Esophagus squamous epithelium (tissue), 5 donors: ENCODE measurements around the gene DIO3. TPM values are rescaled to one million over a fixed set of nuclear protein-coding genes. Genes with fewer than 3 reads are reported as not detected.

Experiments
- DNase-seq: peaks from one replicate; lab custom pipeline; 2025; lab: John Stamatoyannopoulos, UW
- H3K27ac ChIP-seq, 4 donors: fragments of 200-600 bp; sonication (generic); one replicate each; pipeline ENCODE4 v1.5.1; 2016 to 2019; ENCODE audit warnings: mild to moderate bottlenecking in 1 of 4
- H3K27me3 ChIP-seq, 4 donors: fragments of 200-600 bp; sonication (generic); 1 replicate in 3 of 4; 2 replicates in 1 of 4; pipeline versions ENCODE4 v1.5.1 to v1.6.0; 2017 to 2021; ENCODE audit warnings: antibody characterized with exemption in 1 of 4
- H3K36me3 ChIP-seq, 3 donors: fragments of 200-600 bp; sonication (generic); one replicate each; pipeline ENCODE4 v1.5.1; 2016 to 2019
- H3K4me1 ChIP-seq, 3 donors: fragments of 200-600 bp; sonication (generic); one replicate each; pipeline ENCODE4 v1.5.1; 2017 to 2019
- H3K4me3 ChIP-seq, 4 donors: fragments of 200-600 bp; sonication (generic); 1 replicate in 3 of 4; 2 replicates in 1 of 4; pipeline ENCODE4 v1.5.1; 2016 to 2019; ENCODE audit warnings: mild to moderate bottlenecking in 2 of 4, moderate library complexity in 1 of 4
- H3K9me3 ChIP-seq, 3 donors: fragments of 200-600 bp; sonication (generic); one replicate each; pipeline ENCODE4 v1.5.1; 2016 to 2019
- CTCF ChIP-seq, 6 experiments: fragments of 450-650 bp in 4 of 6; fragments of 200-600 bp in 2 of 6; sonication (generic) in 2 of 6; IDR thresholded peaks; one replicate each; pipeline ENCODE4 v1.5.1; 2016 to 2019; ENCODE audit warnings: antibody characterized with exemption in 6 of 6, mild to moderate bottlenecking in 4 of 6, moderate library complexity in 4 of 6
- POLR2A ChIP-seq, 4 donors: fragments of 450-650 bp; IDR thresholded peaks; one replicate each; pipeline ENCODE4 v1.6.1; 2017; ENCODE audit warnings: antibody characterized with exemption in 4 of 4, mild to moderate bottlenecking in 4 of 4, moderate library complexity in 3 of 4
- WGBS, 2 donors: methylation state at CpG; one replicate each; pipeline ENCODE4 v1.1.5; 2018; 5-methylcytosine and 5-hydroxymethylcytosine counted together
- intact Hi-C: fragments of 100-400 bp; cut with DNase I; formaldehyde crosslinking; loops from one replicate; pipeline ENCODE4 v1.15.0; 2022
- total RNA-seq, 4 donors: library from RNA; depleted of rRNA; stranded (reverse); fragments of >200 nt; gene quantifications; one replicate each; pipeline ENCODE4 v1.1.0, GENCODE V29; 2016
- donor health status: DM: yes; HTN: yes; CAD: no.

DIO3 gene
- total RNA-seq, 4 donors from 2014 or later: 0.18 to 4.0 (median 0.53) TPM

- H3K36me3 ChIP-seq: no peaks in the 10 kb centered on the region
Measured at GRCh38 chr14:101596742-101597141, 35.4 kb downstream of the DIO3 start.

GRCh38 chr14:101598159-101598558 lies 36.9 kb downstream of the DIO3 start:
- WGBS, 2 donors: 74 to 82% methylated on average over 6 of the region's 6 CpGs
- Histone ChIP-seq H3K4me3 (no peak overlapping the region), H3K36me3 (no peaks in the 10 kb centered on the region), H3K27me3 (peaks cover 0 to 12% (median 0%) of the 10 kb centered on the region in 4 donors), H3K4me1 (no peaks in the 10 kb centered on the region), H3K9me3 (no peaks in the 10 kb centered on the region), H3K27ac (no peak overlapping the region)
- no peak for TF ChIP-seq POLR2A (IDR thresholded peaks at IDR 0.05)
- no peak for TF ChIP-seq CTCF (IDR thresholded peaks at IDR 0.05)
- intact Hi-C loops: no loop called here
- no peak for DNase-seq

More at GRCh38 chr14:101596742-101597141, 35.4 kb downstream of the DIO3 start:
- Histone ChIP-seq H3K27ac (no peak overlapping the region), H3K9me3 (no peaks in the 10 kb centered on the region), H3K27me3 (peaks cover 0 to 12% (median 0%) of the 10 kb centered on the region in 4 donors), H3K4me3 (no peak overlapping the region), H3K4me1 (no peaks in the 10 kb centered on the region)
- TF ChIP-seq CTCF (IDR thresholded peaks at IDR 0.05): no peak
- no peak for TF ChIP-seq POLR2A (IDR thresholded peaks at IDR 0.05)
- WGBS, 2 donors: 77% methylated on average over 6 to 7 of the region's 7 CpGs
- intact Hi-C loops: no loop called here
- no peak for DNase-seq

- intact Hi-C loops: no loop called here
- TF ChIP-seq POLR2A (IDR thresholded peaks at IDR 0.05) (no peak), CTCF (IDR thresholded peaks at IDR 0.05) (no peak)
- WGBS, 2 donors: 80 to 86% methylated on average over 5 to 9 of the region's 9 CpGs
- Histone ChIP-seq H3K4me1 (no peaks in the 10 kb centered on the region), H3K27ac (no peak overlapping the region), H3K4me3 (no peak overlapping the region), H3K27me3 (peaks cover 0 to 14% (median 0%) of the 10 kb centered on the region in 4 donors), H3K9me3 (no peaks in the 10 kb centered on the region), H3K36me3 (no peaks in the 10 kb centered on the region)
- DNase-seq: no peak
Measured at GRCh38 chr14:101598571-101599233, 37.4 kb downstream of the DIO3 start.

GRCh38 chr14:101599234-101599885 lies 38.1 kb downstream of the DIO3 start:
- Histone ChIP-seq H3K27me3 (peaks cover 0 to 18% (median 0%) of the 10 kb centered on the region in 4 donors), H3K36me3 (no peaks in the 10 kb centered on the region), H3K9me3 (no peaks in the 10 kb centered on the region), H3K4me3 (no peak overlapping the region), H3K27ac (no peak overlapping the region), H3K4me1 (no peaks in the 10 kb centered on the region)
- no peak for DNase-seq
- intact Hi-C loops: no loop called here
- TF ChIP-seq CTCF (IDR thresholded peaks at IDR 0.05) (no peak), POLR2A (IDR thresholded peaks at IDR 0.05) (no peak)
- WGBS, 2 donors: 83 to 88% methylated on average over 7 to 9 of the region's 13 CpGs

- DNase-seq: no peak
- 20 to 45% methylated on average over 1 to 2 of the region's 7 CpGs for WGBS, 2 donors
Measured at GRCh38 chr14:101600336-101600890, 39.1 kb downstream of the DIO3 start.

More at GRCh38 chr14:101600336-101600890, 39.1 kb downstream of the DIO3 start:
- H3K27me3 ChIP-seq: peaks cover 0 to 27% (median 0%) of the 10 kb centered on the region in 4 donors
- intact Hi-C loops: no loop called here
- H3K4me1 ChIP-seq: no peaks in the 10 kb centered on the region
- no peak overlapping the region for H3K4me3 ChIP-seq
- no peak overlapping the region for H3K27ac ChIP-seq
- H3K9me3 ChIP-seq: no peaks in the 10 kb centered on the region
- H3K36me3 ChIP-seq: no peaks in the 10 kb centered on the region
- TF ChIP-seq POLR2A (IDR thresholded peaks at IDR 0.05) (no peak), CTCF (IDR thresholded peaks at IDR 0.05) (no peak)
